GM21723 (cell line): Measurements from ENCODE around the gene SNX10.

ENCODE experiments used
- ATAC-seq: cut with Tn5 transposase; IDR thresholded peaks from one replicate; pipeline ENCODE4 v1.9.1; 2021; ENCODE audit warnings: mild to moderate bottlenecking, moderate library complexity; ENCODE audit not compliant: unreplicated experiment

The SNX10 gene

GRCh38 chr7:26332698-26333097, 41.0 kb downstream of the SNX10 start:
- ATAC-seq, result no peak

DNA sequence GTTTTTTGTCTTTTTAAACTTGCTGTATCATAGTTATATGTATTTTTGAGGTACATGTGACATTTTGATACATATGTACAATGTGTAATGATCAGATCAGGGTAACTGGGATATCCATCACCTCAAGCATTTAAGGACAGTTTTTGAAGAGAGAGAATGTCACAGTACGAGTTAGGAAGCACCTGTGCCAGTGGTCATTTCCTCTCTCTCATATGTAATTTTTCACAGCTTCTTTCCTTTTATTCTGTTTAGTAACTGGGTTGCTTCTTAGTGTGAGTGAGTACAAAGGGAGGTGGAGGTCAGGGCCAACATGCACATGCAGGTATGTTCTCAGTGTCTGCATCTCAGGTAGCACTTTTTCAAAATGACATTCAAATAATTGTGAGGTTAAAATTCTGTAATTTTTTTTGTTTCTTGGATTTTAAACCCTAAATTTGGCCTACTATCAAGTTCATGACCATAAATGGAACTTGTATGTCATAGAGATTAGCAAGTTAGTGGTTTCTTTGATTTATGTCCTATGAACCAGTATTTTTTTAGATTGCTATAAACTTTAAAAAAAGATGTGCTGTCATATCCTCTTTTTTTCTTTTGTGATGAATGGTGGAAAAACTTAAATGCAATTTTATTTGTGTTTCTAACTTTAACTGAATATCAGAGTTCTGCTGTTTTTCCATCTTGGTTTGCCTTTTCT, 42.7 kb downstream of the SNX10 start:
- no peak for ATAC-seq

GRCh38 chr7:26337232-26337865, 45.7 kb downstream of the SNX10 start:
- no peak for ATAC-seq

GRCh38 chr7:26340476-26341018, 48.9 kb downstream of the SNX10 start:
- ATAC-seq, result no peak

DNA sequence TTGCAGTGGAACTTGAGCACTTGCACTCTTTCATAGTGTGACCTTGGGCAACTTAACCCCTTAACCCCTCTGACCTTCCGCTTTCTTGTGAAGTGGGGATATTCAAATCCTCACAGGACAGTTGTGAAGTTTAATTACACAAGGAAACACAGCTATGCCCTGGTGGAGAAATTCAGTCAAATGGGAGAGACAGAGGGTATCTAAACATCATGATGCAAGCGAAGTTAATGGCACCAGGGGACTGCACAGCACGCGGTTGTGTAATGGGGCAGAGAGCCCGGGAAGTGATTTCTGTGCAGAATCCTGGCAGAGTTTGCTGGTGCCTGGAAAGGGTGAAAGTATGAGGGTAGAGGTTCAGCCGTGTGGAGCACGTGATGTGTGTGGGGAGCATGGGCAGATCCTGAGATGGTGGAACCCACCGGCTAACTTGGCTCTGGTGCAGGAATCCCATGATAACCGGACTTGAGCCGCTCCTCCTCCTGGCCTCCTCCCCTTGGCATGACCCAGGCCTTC, 51.7 kb downstream of the SNX10 start:
- no peak for ATAC-seq

DNA sequence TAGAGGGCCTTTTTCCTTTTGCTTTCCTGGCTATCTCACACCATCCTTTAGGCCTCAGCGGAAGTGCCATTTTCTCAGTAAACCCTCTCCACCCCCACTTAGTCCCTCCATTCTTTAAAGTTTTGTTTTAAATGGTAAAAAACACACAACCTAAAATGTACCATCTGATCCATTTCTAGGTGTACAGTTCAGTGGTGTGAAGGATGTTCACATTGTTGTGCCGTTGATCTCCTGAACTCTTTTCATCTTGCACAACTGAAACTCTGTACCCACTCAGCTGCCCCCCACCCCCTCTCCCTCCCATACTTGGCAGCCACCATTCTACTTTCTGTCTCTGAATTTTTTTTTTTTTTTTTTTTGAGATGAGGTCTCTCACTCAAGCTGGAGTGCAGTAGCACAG, 52.2 kb downstream of the SNX10 start:
- no peak for ATAC-seq

- ATAC-seq, result no peak
These were observed 53.5 kb downstream of the SNX10 start for GRCh38 chr7:26345202-26345601.

DNA sequence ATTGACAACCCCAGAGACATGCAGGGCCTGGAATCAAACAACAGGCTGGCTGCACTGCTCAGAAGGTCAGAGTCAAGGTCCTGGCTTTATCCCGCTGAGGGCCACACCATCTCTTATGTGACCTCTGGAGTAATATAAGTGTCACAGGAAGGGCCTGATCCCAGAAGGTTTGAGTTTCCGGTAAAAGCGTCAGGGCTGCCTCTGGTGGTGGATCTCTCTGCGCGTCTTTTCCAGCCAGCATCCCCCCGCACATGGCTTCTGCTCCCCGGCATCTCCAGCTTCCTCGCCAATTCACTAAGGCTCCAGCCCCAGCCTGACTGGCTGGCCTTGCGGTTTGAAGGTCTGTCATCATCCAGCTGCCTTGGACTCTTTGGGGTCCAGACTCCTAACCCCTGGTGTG, 54.2 kb downstream of the SNX10 start:
- no peak for ATAC-seq

- no peak for ATAC-seq
These were observed 55.0 kb downstream of the SNX10 start for GRCh38 chr7:26346611-26347203.

GRCh38 chr7:26348234-26348851, 56.7 kb downstream of the SNX10 start:
- ATAC-seq, result peak; percentile 60

DNA sequence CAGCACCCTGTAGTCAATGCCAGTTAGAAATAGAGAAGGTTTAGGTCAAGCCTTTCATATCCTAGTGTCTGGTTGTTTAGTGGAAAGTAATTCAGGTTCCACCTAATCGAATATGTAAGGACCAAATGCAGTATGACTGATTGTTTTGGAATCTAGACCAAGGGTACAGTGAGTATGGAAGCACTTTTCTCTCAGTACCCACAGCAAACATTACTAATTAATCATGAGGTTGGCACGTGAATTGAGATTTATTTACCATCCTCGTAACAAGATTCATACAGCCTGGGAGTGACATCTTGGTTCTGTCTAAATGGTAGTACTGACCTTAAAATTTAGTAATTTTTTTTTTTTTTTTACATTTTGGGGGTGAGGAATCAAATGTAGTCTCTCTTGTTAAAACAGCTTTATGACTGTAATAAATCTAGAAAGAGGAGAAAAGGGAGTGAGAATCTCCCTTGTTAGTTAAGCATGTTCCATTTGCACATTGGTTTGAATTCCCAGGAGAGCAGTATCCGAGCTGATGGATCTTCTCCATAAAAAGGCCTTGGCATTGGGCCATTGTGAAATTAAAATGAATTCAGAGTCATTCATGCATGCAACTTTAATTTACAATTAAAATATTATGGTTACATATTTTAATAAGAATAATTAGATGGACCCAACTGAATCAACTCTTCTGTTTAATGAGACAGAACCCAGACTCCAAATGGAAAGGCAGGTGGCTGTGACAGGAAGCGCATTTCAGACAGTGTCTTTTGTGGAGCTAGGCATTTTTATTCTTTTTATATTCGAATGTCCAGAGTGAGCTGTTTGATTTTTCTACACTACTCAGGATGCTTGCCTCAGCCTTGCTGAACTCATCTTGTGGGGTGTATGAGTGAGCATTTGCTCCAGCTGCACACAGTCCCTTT, 57.6 kb downstream of the SNX10 start:
- no peak for ATAC-seq

DNA sequence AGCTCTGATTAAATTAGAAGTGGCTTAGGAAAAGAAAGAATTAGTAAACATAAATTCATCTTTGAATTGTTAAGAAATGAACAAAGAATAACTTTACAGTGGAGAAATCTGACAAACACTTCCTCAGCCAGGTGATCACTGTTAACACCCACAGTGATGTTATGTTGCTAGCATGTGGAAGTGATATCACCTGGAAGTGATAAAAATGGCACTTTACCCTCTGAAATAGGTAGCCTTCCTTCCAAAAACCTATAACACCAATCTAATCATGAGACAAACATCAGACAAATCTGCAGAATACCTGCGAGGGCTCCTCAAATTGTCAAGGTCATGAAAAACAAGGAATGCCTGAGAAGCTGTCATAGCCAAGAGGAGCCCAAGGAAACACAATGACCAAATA, 59.5 kb downstream of the SNX10 start:
- ATAC-seq, result no peak

DNA sequence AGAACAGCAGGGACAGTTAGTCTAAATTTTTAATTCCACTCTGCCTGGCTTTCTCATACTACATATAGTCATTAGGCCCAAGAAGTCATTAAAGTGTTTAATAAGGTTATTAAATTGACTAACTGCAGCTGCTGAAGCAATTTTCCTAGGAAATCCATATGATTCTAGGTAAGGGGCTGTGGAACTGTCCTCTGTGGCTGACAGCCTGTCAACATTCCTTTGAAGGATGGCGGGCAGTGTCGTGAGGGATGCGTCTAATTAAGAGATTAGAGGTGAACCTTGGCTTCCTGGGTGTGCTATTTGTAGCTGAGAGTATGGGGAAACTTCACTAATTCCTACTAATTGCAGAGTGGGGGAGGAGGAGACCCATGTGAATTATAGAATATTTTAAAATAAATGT, 64.6 kb downstream of the SNX10 start:
- ATAC-seq, result no peak

GRCh38 chr7:26356929-26357798, 65.5 kb downstream of the SNX10 start:
- no peak for ATAC-seq

- ATAC-seq, result no peak
These were observed 66.1 kb downstream of the SNX10 start for GRCh38 chr7:26357799-26358151.

GRCh38 chr7:26360650-26361049, 69.0 kb downstream of the SNX10 start:
- no peak for ATAC-seq

GRCh38 chr7:26361637-26362036, 70.0 kb downstream of the SNX10 start:
- ATAC-seq, result no peak

DNA sequence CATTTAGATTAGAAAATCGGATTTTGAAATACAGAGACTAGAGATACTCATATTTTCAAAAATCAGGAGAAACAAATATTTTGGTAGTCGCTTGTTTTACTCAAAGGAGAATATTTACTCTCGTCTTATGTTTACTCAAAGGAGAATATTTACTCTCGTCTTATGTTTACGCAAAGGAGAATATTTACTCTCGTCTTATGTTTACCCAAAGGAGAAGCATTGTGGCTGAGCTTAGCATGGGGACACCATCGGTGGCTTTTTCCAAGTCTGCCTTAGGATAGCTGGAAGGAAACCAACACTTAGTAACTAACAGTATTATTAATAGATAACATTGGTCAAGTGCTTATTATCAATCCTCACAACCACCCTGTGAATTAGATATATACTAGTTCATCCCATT, 71.8 kb downstream of the SNX10 start:
- ATAC-seq, result no peak

DNA sequence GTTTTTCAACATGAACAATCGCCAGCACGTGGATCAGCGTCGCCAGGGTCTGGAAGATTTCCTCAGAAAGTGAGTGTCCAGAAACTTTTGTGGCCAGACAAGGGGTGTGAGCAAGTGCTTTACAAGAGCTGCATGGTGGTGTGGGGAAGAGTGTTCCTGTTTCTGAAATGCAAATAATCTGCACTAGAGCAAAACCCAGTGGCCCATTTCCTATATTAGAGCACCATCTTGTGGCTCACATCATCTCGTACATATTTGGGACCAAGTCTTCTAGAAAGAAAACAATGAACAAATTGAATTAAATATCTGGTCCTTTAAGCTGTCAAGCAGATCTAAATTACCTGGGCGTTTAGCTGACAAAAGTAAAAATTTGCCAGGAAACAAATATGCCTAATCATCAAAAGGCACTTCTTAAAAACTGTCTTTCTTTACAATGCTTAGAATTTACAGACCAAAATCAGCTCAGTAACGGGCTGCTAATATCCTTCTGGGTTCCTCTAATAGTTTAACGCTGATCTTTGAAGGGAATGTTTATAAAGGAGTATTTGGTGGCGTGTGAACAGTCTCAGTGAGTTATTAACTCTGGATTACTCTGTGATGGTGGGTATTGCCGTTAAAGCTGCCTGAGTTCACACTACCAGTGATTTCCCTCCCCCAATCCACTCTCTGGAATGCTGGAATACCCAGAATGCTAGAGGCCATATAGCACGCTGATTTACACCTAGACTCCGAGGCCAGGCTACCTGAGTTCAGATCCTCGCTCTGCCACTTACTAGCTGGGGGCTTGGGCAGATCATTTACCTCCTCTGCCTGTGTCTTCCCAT, 73.6 kb downstream of the SNX10 start:
- peak; percentile 83 for ATAC-seq
